Spleen (tissue), 11 donors: Measurements from ENCODE around the gene SLC10A4. TPM values are rescaled to one million over a fixed set of nuclear protein-coding genes. Genes with fewer than 3 reads are reported as not detected.

Experiments used
- DNase-seq: peaks from one replicate; pipeline ENCODE4 v3.0.0-alpha.2; 2020
- H3K27ac ChIP-seq, 8 donors: fragments of 200-600 bp; sonication (generic) in 7 of 8; 1 replicate in 4 of 8; 2 replicates in 4 of 8; pipeline versions ENCODE4 v1.5.0 to v1.8.0; 2016 to 2021; ENCODE audit warnings: inconsistent platforms in 4 of 8, mild to moderate bottlenecking in 4 of 8, moderate library complexity in 1 of 8
- H3K27me3 ChIP-seq, 7 donors: fragments of 200-600 bp; sonication (generic) in 6 of 7; replicated peaks in 1 of 7; 1 replicate in 4 of 7; 2 replicates in 3 of 7; pipeline versions ENCODE4 v1.5.0 to v1.8.0; 2016 to 2021; ENCODE audit warnings: inconsistent platforms in 3 of 7, mild to moderate bottlenecking in 1 of 7
- H3K36me3 ChIP-seq, 6 donors: fragments of 200-600 bp; sonication (generic) in 5 of 6; 1 replicate in 4 of 6; 2 replicates in 2 of 6; pipeline versions ENCODE4 v1.5.0 to v1.8.0; 2016 to 2021; ENCODE audit warnings: inconsistent platforms in 2 of 6
- H3K4me1 ChIP-seq, 6 donors: fragments of 200-600 bp; sonication (generic) in 5 of 6; 1 replicate in 3 of 6; 2 replicates in 3 of 6; pipeline versions ENCODE4 v1.5.0 to v1.8.0; 2016 to 2021; ENCODE audit warnings: inconsistent platforms in 3 of 6
- H3K4me3 ChIP-seq, 8 donors: fragments of 200-600 bp; sonication (generic) in 7 of 8; 1 replicate in 4 of 8; 2 replicates in 4 of 8; pipeline versions ENCODE4 v1.5.0 to v1.8.0; 2016 to 2021; ENCODE audit warnings: inconsistent platforms in 4 of 8, mild to moderate bottlenecking in 4 of 8, moderate library complexity in 2 of 8
- H3K9me3 ChIP-seq, 8 donors: fragments of 200-600 bp; sonication (generic) in 7 of 8; 1 replicate in 4 of 8; 2 replicates in 4 of 8; pipeline versions ENCODE4 v1.5.0 to v1.8.0; 2016 to 2021; ENCODE audit warnings: inconsistent platforms in 4 of 8
- POLR2A ChIP-seq, 3 donors: fragments of 450-650 bp; IDR thresholded peaks; one replicate each; pipeline ENCODE4 v1.5.1; 2017; ENCODE audit warnings: antibody characterized with exemption in 3 of 3, mild to moderate bottlenecking in 1 of 3
- POLR2AphosphoS5 ChIP-seq, 3 donors: sonication (generic); formaldehyde crosslinking; IDR thresholded peaks; one replicate each; pipeline ENCODE4 v1.5.1; 2017; ENCODE audit warnings: antibody characterized with exemption in 3 of 3
- WGBS, 5 donors: extraction: QIAGEN DNeasy Blood & Tissue Kit in 3 of 5; methylation state at CpG; one replicate each; pipeline versions ENCODE4 v1.1.5 to v1.1.7; 2013 to 2018; 5-methylcytosine and 5-hydroxymethylcytosine counted together
- intact Hi-C: fragments of 100-400 bp; cut with DNase I; formaldehyde crosslinking; loops from one replicate; pipeline ENCODE4 v1.15.0; 2023; ENCODE audit warnings: low total_unique reads
- polyA plus RNA-seq, 3 donors: library from polyadenylated mRNA; stranded (reverse); fragments of 200-250 nt; gene quantifications; one replicate each; pipeline ENCODE4 v1.2.1, GENCODE V29; 2013
- total RNA-seq, 7 donors: library from RNA; depleted of rRNA in 3 of 7; stranded (reverse); fragments of >200 nt in 3 of 7; fragmentation: NEBNext Ultra II Directional in 4 of 7; extraction: Animal tissue kit (Norgen Biotek cat#: 25700) in 4 of 7; gene quantifications; one replicate each; pipeline versions ENCODE4 v1.1.0 to v1.2.1, GENCODE V29; 2016 to 2021
- TF ChIP-seq, protein P1 (sequence below), 11 experiments: fragments of 200-600 bp in 7 of 11; fragments of 450-650 bp in 4 of 11; sonication (generic) in 4 of 11; IDR thresholded peaks in 8 of 11; conservative IDR thresholded peaks in 3 of 11; 1 replicate in 7 of 11; 2 replicates in 4 of 11; pipeline versions ENCODE4 v1.4.0 to v1.8.0; 2016 to 2021; ENCODE audit warnings: antibody characterized with exemption in 11 of 11, inconsistent platforms in 4 of 11, mild to moderate bottlenecking in 1 of 11
- donor health status: healthy with polysubstance abuse.
- donor health status: DM: no; HTN: no; CAD: no; lungs with moderate emphysema.
- donor health status: DM: no; HTN: no; CAD: no.
- donor health status: Bipolar disorder and iron deficiency.
- donor health status: healthy.
- donor health status: DM: no; HTN: no; CAD: no.
- donor health status: DM: yes; HTN: yes; CAD: no.

Gene SLC10A4
- total and polyA plus RNA-seq, 10 donors: 0.08 to 0.32 (median 0.20) TPM; not detected in 5

DNA sequence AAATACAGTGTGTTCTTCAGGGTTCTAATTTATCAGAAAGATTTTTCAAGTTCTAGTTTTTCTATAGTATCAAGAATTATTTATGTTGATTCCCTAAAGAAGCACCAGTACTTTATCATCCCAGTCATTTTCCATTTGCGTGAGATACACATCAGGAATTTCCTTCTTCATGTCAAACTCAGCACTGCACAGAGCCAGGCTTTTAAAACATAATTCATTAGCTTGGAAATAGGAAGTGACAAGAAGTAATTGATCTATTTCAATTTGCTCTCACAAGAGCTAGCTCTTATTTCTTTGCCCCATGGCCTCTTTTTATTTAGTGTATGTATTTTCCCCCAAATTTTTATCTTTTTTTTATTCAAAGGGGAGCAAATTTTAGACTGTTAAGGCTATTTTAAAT is 13.0 kb upstream of the SLC10A4 start:
- Histone ChIP-seq H3K27ac (no peak overlapping the region), H3K9me3 (no peaks in the 10 kb centered on the region), H3K27me3 (no peaks in the 10 kb centered on the region), H3K36me3 (no peaks in the 10 kb centered on the region), H3K4me1 (peaks cover 0 to 4% (median 0%) of the 10 kb centered on the region in 6 donors), H3K4me3 (no peak overlapping the region)
- 57 to 87% (median 69%) methylated on average over 1 of the region's 1 CpG for WGBS, 5 donors
- TF ChIP-seq, protein P1, sequence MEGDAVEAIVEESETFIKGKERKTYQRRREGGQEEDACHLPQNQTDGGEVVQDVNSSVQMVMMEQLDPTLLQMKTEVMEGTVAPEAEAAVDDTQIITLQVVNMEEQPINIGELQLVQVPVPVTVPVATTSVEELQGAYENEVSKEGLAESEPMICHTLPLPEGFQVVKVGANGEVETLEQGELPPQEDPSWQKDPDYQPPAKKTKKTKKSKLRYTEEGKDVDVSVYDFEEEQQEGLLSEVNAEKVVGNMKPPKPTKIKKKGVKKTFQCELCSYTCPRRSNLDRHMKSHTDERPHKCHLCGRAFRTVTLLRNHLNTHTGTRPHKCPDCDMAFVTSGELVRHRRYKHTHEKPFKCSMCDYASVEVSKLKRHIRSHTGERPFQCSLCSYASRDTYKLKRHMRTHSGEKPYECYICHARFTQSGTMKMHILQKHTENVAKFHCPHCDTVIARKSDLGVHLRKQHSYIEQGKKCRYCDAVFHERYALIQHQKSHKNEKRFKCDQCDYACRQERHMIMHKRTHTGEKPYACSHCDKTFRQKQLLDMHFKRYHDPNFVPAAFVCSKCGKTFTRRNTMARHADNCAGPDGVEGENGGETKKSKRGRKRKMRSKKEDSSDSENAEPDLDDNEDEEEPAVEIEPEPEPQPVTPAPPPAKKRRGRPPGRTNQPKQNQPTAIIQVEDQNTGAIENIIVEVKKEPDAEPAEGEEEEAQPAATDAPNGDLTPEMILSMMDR (IDR thresholded peaks at IDR 0.05 in 8 of 11, conservative IDR thresholded peaks at IDR 0.05 in 3 of 11): no peak
- TF ChIP-seq POLR2AphosphoS5 (IDR thresholded peaks at IDR 0.05) (no peak), POLR2A (IDR thresholded peaks at IDR 0.05) (no peak)
- intact Hi-C loops: no loop called here
- no peak for DNase-seq

GRCh38 chr4:48470570-48470969 is 12.6 kb upstream of the SLC10A4 start:
- 21 to 70% (median 53%) methylated on average over 2 of the region's 2 CpGs for WGBS, 5 donors
- TF ChIP-seq, protein P1 (IDR thresholded peaks at IDR 0.05 in 8 of 11, conservative IDR thresholded peaks at IDR 0.05 in 3 of 11): no peak
- no peak for TF ChIP-seq POLR2AphosphoS5 (IDR thresholded peaks at IDR 0.05)
- TF ChIP-seq POLR2A (IDR thresholded peaks at IDR 0.05): no peak
- DNase-seq: no peak
- H3K27me3 ChIP-seq: no peaks in the 10 kb centered on the region
- no peak overlapping the region for H3K4me3 ChIP-seq
- intact Hi-C loops: no loop called here
- H3K27ac ChIP-seq: no peak overlapping the region
- H3K36me3 ChIP-seq: no peaks in the 10 kb centered on the region
- no peaks in the 10 kb centered on the region for H3K9me3 ChIP-seq
- H3K4me1 ChIP-seq: peaks cover 0 to 4% (median 0%) of the 10 kb centered on the region in 6 donors

GRCh38 chr4:48472794-48473193 is 10.3 kb upstream of the SLC10A4 start:
- H3K27ac ChIP-seq: no peak overlapping the region
- H3K27me3 ChIP-seq: no peaks in the 10 kb centered on the region
- H3K4me3 ChIP-seq: no peak overlapping the region
- 73 to 89% (median 78%) methylated on average over 1 of the region's 1 CpG for WGBS, 5 donors
- H3K36me3 ChIP-seq: no peaks in the 10 kb centered on the region
- H3K4me1 ChIP-seq: no peaks in the 10 kb centered on the region
- H3K9me3 ChIP-seq: no peaks in the 10 kb centered on the region
- intact Hi-C loops: no loop called here
- TF ChIP-seq POLR2A (IDR thresholded peaks at IDR 0.05): no peak
- TF ChIP-seq, protein P1 (IDR thresholded peaks at IDR 0.05 in 8 of 11, conservative IDR thresholded peaks at IDR 0.05 in 3 of 11): no peak
- no peak for TF ChIP-seq POLR2AphosphoS5 (IDR thresholded peaks at IDR 0.05)
- no peak for DNase-seq

DNA sequence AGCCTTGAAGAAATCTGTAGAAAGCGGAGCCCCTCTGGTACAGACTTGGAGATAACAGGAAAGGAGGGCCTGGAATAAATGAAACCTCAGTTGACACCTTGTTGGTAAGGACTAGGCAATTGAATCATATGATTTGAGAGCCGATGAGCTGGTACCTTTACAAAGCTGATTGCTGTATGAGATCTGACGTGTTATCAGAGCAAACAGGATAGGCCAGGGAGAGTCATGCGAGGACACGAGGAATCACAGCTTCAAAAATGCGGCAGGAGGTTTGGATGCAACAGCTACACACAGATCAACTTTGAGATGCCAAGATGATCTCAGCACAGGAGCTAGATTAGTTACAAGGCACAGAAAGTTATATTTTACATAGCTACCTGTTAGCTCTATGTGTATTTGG is 7.4 kb upstream of the SLC10A4 start:
- no peak for DNase-seq
- Histone ChIP-seq H3K27ac (no peak overlapping the region), H3K4me3 (no peak overlapping the region), H3K9me3 (no peaks in the 10 kb centered on the region), H3K27me3 (peaks cover 0 to 14% (median 4%) of the 10 kb centered on the region in 7 donors), H3K36me3 (no peaks in the 10 kb centered on the region), H3K4me1 (no peaks in the 10 kb centered on the region)
- WGBS, 5 donors: 93 to 97% (median 94%) methylated on average over 6 of the region's 6 CpGs
- intact Hi-C loops: no loop called here
- TF ChIP-seq POLR2A (IDR thresholded peaks at IDR 0.05) (no peak), POLR2AphosphoS5 (IDR thresholded peaks at IDR 0.05) (no peak)
- TF ChIP-seq, protein P1 (IDR thresholded peaks at IDR 0.05 in 8 of 11, conservative IDR thresholded peaks at IDR 0.05 in 3 of 11): no peak
